ENCODE measurements around the gene NPPB. TPM values are rescaled to one million over a fixed set of nuclear protein-coding genes. Genes with fewer than 3 reads are reported as not detected.

NPPB gene
- total RNA-seq, 1 donor from 2014 or later, result not detected

GRCh38 chr1:11880181-11880575 lies 21.4 kb upstream of the NPPB start:
- peaks cover 1% of the 10 kb centered on the region for H3K9me3 Mint-ChIP-seq (ENCODE audit: unreplicated experiment)
- H3K4me1 Mint-ChIP-seq (ENCODE audit: low read depth, unreplicated experiment), result peaks cover 15% of the 10 kb centered on the region
- H3K27ac Mint-ChIP-seq (ENCODE audit: unreplicated experiment), result no peak overlapping the region
- peaks cover 5% of the 10 kb centered on the region for H3K27me3 Mint-ChIP-seq (ENCODE audit: unreplicated experiment)
- H3K4me3 Mint-ChIP-seq (ENCODE audit: unreplicated experiment), result no peak overlapping the region
- no peak for TF ChIP-seq CTCF (IDR thresholded peaks at IDR 0.05; ENCODE audit: partially characterized antibody, unreplicated experiment)
- DNase-seq, result no peak
- no peaks in the 10 kb centered on the region for H3K36me3 Mint-ChIP-seq (ENCODE audit: unreplicated experiment)

GRCh38 chr1:11879311-11880180 lies 20.8 kb upstream of the NPPB start:
- peaks cover 5% of the 10 kb centered on the region for H3K27me3 Mint-ChIP-seq (ENCODE audit: unreplicated experiment)
- H3K4me1 Mint-ChIP-seq (ENCODE audit: low read depth, unreplicated experiment), result peaks cover 15% of the 10 kb centered on the region
- DNase-seq, result no peak
- H3K4me3 Mint-ChIP-seq (ENCODE audit: unreplicated experiment), result no peak overlapping the region
- no peak for TF ChIP-seq CTCF (IDR thresholded peaks at IDR 0.05; ENCODE audit: partially characterized antibody, unreplicated experiment)
- H3K36me3 Mint-ChIP-seq (ENCODE audit: unreplicated experiment), result no peaks in the 10 kb centered on the region
- no peak overlapping the region for H3K27ac Mint-ChIP-seq (ENCODE audit: unreplicated experiment)
- H3K9me3 Mint-ChIP-seq (ENCODE audit: unreplicated experiment), result peaks cover 1% of the 10 kb centered on the region

- H3K27me3 Mint-ChIP-seq (ENCODE audit: unreplicated experiment), result peaks cover 5% of the 10 kb centered on the region
These were observed 20.1 kb upstream of the NPPB start for GRCh38 chr1:11878891-11879190.

GRCh38 chr1:11878081-11878890 lies 19.5 kb upstream of the NPPB start:
- Mint-ChIP-seq H3K27ac (ENCODE audit: unreplicated experiment) (no peak overlapping the region), H3K36me3 (ENCODE audit: unreplicated experiment) (no peaks in the 10 kb centered on the region), H3K9me3 (ENCODE audit: unreplicated experiment) (peaks cover 1% of the 10 kb centered on the region), H3K27me3 (ENCODE audit: unreplicated experiment) (peaks cover 5% of the 10 kb centered on the region), H3K4me3 (ENCODE audit: unreplicated experiment) (no peak overlapping the region), H3K4me1 (ENCODE audit: low read depth, unreplicated experiment) (peaks cover 15% of the 10 kb centered on the region)
- TF ChIP-seq CTCF (IDR thresholded peaks at IDR 0.05; ENCODE audit: partially characterized antibody, unreplicated experiment), result no peak
- no peak for DNase-seq

More at GRCh38 chr1:11878891-11879190, 20.1 kb upstream of the NPPB start:
- TF ChIP-seq CTCF (IDR thresholded peaks at IDR 0.05; ENCODE audit: partially characterized antibody, unreplicated experiment), result no peak
- peaks cover 1% of the 10 kb centered on the region for H3K9me3 Mint-ChIP-seq (ENCODE audit: unreplicated experiment)
- no peak overlapping the region for H3K27ac Mint-ChIP-seq (ENCODE audit: unreplicated experiment)
- DNase-seq, result no peak
- no peaks in the 10 kb centered on the region for H3K36me3 Mint-ChIP-seq (ENCODE audit: unreplicated experiment)
- H3K4me3 Mint-ChIP-seq (ENCODE audit: unreplicated experiment), result no peak overlapping the region
- peaks cover 15% of the 10 kb centered on the region for H3K4me1 Mint-ChIP-seq (ENCODE audit: low read depth, unreplicated experiment)

GRCh38 chr1:11877074-11877473 lies 18.3 kb upstream of the NPPB start:
- Mint-ChIP-seq H3K4me3 (ENCODE audit: unreplicated experiment) (no peak overlapping the region), H3K27ac (ENCODE audit: unreplicated experiment) (no peak overlapping the region), H3K9me3 (ENCODE audit: unreplicated experiment) (peaks cover 1% of the 10 kb centered on the region), H3K36me3 (ENCODE audit: unreplicated experiment) (no peaks in the 10 kb centered on the region), H3K27me3 (ENCODE audit: unreplicated experiment) (peaks cover 3% of the 10 kb centered on the region), H3K4me1 (ENCODE audit: low read depth, unreplicated experiment) (peaks cover 10% of the 10 kb centered on the region)
- TF ChIP-seq CTCF (IDR thresholded peaks at IDR 0.05; ENCODE audit: partially characterized antibody, unreplicated experiment), result no peak
- DNase-seq, result no peak
